IgD-negative memory B cell (primary cell): Measurements from ENCODE around the gene SLC35D2. TPM values are rescaled to one million over a fixed set of nuclear protein-coding genes. Genes with fewer than 3 reads are reported as not detected.

Experiments
- H3K27ac Mint-ChIP-seq, 3 donors: one replicate each; pipeline ENCODE4 v1.8.0; 2020 to 2022; ENCODE audit warnings: mild to moderate bottlenecking in 3 of 3, mixed read lengths in 3 of 3, moderate library complexity in 1 of 3
- H3K27me3 Mint-ChIP-seq: one replicate; pipeline ENCODE4 v1.8.0; 2021; ENCODE audit warnings: mixed read lengths
- H3K36me3 Mint-ChIP-seq: one replicate; pipeline ENCODE4 v1.8.0; 2020; ENCODE audit warnings: mild to moderate bottlenecking, mixed read lengths
- H3K4me1 Mint-ChIP-seq, 3 donors: one replicate each; pipeline ENCODE4 v1.8.0; 2020 to 2022; ENCODE audit warnings: mixed read lengths in 3 of 3, mild to moderate bottlenecking in 1 of 3
- H3K4me3 Mint-ChIP-seq, 4 donors: one replicate each; pipeline ENCODE4 v1.8.0; 2020 to 2022; ENCODE audit warnings: mild to moderate bottlenecking in 4 of 4, mixed read lengths in 4 of 4, moderate library complexity in 3 of 4
- H3K9me3 Mint-ChIP-seq, 3 donors: one replicate each; pipeline ENCODE4 v1.8.0; 2020 to 2021; ENCODE audit warnings: mixed read lengths in 3 of 3, mild to moderate bottlenecking in 1 of 3
- polyA plus RNA-seq: library from polyadenylated mRNA; unstranded; fragments of 300-500 nt; fragmentation: Illumina TruSeq; gene quantifications from one replicate; pipeline ENCODE4 v1.2.3, GENCODE V29; 2021

Gene SLC35D2
- polyA plus RNA-seq, result 11.0 TPM

DNA sequence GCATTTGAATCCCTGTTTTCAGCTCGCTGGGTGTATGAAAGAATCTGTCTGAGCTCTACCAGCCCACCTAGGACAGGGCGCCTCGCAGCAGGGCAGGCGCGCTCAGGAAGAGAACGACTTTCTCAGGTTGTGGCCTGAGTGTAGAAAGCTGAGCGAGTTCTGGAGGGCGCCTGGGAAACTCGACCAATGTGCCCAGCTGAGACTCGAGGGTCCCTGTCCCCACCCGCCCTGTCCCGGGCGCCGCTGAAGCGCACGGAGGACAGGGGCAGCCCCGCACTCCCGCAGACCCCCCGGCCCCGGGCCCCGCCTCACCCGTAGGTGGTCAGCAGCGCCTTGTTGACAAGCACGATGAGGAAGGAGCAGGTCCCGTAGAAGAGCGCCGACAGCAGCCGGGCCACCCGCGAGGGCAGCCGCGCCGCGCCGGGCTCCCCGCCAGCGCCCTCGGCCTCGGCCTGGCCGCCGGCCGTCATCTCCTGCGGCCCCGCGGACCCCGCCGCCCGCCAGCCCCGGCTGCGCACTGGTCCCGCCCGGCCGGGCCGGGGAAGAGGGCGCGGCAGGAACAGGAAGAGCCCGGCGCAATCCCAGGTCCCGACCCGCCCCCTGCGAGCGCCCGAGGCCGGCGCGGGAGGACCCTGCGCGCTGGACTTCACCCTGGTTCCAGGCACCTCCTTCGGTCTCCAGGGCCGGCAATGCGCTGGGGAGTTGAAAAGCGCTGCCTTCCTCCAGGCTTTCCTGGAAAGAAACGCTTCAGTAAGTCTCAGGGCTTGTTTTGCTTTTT lies at the start of gene SLC35D2:
SLC35D2 (minus strand) TSS at position 547 of the 778 bp plus-strand sequence; CDS start at position 470, 77 bp downstream.
- no peaks in the 10 kb centered on the region for H3K9me3 Mint-ChIP-seq
- peak within 1 kb of the TSS; percentile 81 to 96 (median 91) for H3K4me3 Mint-ChIP-seq
- peaks cover 5% of the 10 kb centered on the region for H3K36me3 Mint-ChIP-seq
- peak within 1 kb of the TSS in 2 of 3 donors; percentile 5 to 24 for H3K27ac Mint-ChIP-seq
- H3K27me3 Mint-ChIP-seq, result no peaks in the 10 kb centered on the region
- H3K4me1 Mint-ChIP-seq, result peaks cover 10 to 18% (median 10%) of the 10 kb centered on the region in 3 donors

DNA sequence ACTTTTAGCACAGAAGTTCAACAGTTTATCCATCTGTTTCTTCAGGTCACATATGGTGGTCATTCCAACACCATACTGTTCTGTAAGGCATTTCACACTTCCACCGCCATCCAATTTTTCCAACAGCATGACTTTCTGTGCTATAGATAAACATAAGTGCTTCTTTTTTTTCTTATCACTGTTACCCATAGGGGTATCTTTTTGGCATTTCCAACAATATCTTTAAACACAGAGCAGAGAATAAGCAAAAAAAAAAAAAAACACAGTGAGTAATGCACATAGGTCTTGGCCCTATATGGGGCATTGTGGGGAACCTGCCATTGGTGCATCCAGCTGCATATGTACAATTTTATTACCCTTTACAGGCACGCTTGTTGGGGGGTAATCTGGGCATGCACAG lies 46.9 kb upstream of the SLC35D2 start:
- no peak overlapping the region for H3K4me3 Mint-ChIP-seq

DNA sequence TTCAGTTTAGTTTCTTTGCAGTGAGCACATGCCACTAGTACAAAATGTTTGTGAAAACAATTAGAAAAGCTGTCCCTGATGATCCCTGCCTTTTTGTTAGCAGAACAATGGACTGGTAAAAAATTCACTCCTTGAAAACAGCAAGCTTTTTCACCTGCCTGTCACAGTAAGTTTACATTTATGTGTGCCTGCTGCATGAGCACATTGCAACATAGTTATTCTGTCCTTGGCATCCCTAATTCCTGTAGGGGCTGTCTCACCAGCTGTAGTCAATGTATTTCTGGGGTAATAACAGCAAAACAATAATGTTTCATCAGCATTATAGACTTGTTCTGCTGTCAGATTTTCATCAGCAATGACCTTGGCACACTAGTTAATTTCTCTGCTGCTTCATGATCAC lies 46.2 kb upstream of the SLC35D2 start:
- Mint-ChIP-seq H3K9me3 (no peaks in the 10 kb centered on the region), H3K4me3 (no peak overlapping the region), H3K27me3 (peaks cover 2% of the 10 kb centered on the region)

More for the DNA sequence above, 46.9 kb upstream of the SLC35D2 start:
- no peaks in the 10 kb centered on the region for H3K36me3 Mint-ChIP-seq
- H3K27me3 Mint-ChIP-seq, result peaks cover 2% of the 10 kb centered on the region
- H3K4me1 Mint-ChIP-seq, result no peaks in the 10 kb centered on the region
- H3K9me3 Mint-ChIP-seq, result no peaks in the 10 kb centered on the region
- H3K27ac Mint-ChIP-seq, result no peak overlapping the region

DNA sequence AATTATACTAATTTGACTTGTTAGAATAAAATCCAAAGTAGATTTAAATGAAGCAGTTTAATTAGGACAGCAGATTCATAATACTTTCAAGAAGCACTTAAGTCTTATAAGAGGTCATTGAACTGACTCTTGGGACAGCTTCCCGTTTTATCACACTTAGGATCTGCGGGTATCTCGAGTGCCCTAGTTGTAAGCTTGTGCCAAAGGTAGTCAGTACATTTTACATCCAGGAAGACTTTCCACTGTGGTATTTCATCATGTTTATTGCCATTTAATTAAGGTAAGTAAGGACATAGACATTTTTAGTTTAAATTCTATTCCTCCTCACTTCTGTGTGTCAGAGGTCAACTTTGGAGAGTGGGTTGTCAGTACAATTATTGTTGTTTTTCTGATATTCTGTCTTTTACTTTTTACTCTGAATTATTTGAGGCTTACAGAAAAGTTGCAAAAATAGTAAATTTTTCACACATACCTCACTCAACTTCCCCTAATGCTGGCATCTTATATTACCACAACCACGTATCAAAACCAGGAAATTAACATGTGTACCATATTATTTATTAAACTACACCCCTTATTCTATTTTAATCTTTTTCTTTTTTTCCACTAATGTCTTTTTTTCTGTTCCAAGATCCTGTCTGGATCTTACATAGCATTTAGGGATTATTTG lies 42.1 kb upstream of the SLC35D2 start:
- no peaks in the 10 kb centered on the region for H3K36me3 Mint-ChIP-seq
- no peak overlapping the region for H3K4me3 Mint-ChIP-seq
- no peak overlapping the region for H3K27ac Mint-ChIP-seq
- H3K27me3 Mint-ChIP-seq, result no peaks in the 10 kb centered on the region
- H3K4me1 Mint-ChIP-seq, result peaks cover 4 to 7% (median 6%) of the 10 kb centered on the region in 3 donors
- H3K9me3 Mint-ChIP-seq, result no peaks in the 10 kb centered on the region

More for the DNA sequence above, 46.2 kb upstream of the SLC35D2 start:
- no peaks in the 10 kb centered on the region for H3K4me1 Mint-ChIP-seq
- no peaks in the 10 kb centered on the region for H3K36me3 Mint-ChIP-seq
- no peak overlapping the region for H3K27ac Mint-ChIP-seq

DNA sequence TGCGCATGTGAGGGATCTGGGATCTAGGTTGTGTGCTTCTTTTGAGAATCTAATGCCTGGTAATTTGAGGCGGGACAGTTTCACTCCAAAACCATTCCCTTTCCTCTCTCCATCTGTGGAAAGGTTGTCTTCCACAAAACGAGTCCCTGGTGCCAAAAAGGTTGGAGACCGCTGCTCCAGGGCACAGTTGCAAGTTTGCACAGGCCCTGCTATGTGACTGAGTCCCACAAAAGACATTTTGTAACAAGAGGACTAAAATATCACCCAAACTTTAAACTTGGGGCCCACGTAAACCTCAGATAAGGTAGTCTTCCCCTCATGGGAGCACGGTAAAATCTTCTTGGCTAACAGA lies 40.5 kb upstream of the SLC35D2 start:
- H3K27me3 Mint-ChIP-seq, result no peaks in the 10 kb centered on the region
- no peaks in the 10 kb centered on the region for H3K9me3 Mint-ChIP-seq
- peaks cover 8 to 21% (median 20%) of the 10 kb centered on the region in 3 donors for H3K4me1 Mint-ChIP-seq
- no peaks in the 10 kb centered on the region for H3K36me3 Mint-ChIP-seq
- no peak overlapping the region for H3K4me3 Mint-ChIP-seq
- no peak overlapping the region for H3K27ac Mint-ChIP-seq

DNA sequence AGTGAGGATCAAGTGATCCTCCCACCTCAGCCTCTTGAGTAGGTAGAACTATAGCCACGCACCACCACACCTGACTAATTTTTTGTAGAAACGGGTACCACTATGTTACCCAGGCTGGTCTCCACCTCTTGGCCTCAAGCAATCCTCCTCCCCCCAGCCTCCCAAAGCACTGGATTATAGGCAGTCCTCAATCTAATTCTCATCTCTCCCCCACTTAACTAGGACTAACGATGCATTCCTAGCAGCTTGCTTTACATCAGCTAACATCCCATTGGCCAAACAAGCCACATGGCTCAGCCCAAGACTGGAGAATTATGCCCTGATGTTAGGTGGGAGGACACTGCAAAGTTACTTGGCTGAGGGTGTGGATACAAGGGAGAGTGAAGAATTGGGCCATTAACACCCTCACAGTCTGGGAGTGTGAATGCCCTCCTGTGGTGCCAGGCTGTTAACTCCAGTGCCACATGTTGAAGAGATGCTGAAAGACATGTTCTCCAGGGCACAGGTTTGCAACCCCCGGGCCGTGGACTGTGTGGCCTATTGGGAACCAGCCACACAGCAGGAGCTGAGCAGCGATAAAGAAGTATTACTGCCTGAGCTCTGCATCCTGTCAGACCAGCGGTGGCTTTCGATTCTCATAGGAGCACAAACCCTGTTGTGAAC lies 39.9 kb upstream of the SLC35D2 start:
- Mint-ChIP-seq H3K9me3 (no peaks in the 10 kb centered on the region), H3K27me3 (no peaks in the 10 kb centered on the region), H3K27ac (no peak overlapping the region), H3K4me1 (peaks cover 8 to 21% (median 20%) of the 10 kb centered on the region in 3 donors), H3K4me3 (no peak overlapping the region), H3K36me3 (no peaks in the 10 kb centered on the region)

DNA sequence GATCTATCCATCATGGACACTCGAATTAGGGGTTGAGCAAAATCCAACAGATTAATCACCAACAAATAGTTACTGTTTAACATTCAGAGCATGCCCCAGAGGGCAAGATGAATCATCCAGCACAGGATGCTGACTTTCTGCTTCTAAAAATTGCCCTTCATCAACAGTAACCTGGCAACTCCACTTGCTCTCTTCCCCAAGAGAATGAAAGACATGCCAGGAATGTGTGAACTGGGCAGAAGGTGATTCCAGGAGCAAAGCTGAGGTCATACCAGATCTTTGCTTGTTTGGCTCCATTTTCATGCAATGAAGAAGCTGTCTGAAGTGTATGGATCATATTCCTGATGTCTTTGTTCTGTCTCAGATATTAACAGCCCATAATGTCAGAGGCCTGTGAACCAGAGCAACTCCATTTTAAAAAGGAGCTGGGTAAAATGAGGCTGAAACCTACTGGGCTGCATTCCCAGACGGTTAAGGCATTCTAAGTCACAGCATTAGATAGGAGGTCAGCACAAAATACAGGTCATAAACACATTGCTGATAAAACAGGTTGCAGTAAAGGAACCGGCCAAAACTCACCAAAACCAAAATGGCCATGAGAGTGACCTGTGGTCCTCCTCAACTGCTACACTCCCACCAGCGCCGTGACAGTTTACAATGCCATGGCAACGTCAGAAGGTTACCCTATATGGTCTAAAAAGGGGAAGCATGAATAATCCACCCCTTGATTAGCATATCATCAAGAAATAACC lies 37.1 kb upstream of the SLC35D2 start:
- peak overlapping the region; percentile 4 to 93 (median 44) for H3K4me3 Mint-ChIP-seq
- peak overlapping the region; percentile 76 to 95 (median 92) for H3K27ac Mint-ChIP-seq
- H3K9me3 Mint-ChIP-seq, result no peaks in the 10 kb centered on the region
- no peaks in the 10 kb centered on the region for H3K27me3 Mint-ChIP-seq
- H3K36me3 Mint-ChIP-seq, result no peaks in the 10 kb centered on the region
- H3K4me1 Mint-ChIP-seq, result peaks cover 14 to 28% (median 27%) of the 10 kb centered on the region in 3 donors

DNA sequence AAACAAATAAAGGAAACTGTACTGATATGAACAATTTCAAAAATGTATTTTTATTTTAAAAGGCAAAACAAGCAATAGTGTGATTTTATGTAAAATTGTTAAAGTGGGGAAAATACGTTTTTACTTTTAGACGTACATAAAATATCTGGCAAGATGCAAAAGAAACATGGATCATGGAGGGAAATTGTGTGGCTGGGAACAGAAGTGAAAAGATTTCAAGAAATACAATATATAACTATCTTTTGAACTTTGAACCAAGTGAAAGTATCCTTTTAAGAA lies 36.1 kb upstream of the SLC35D2 start:
- Mint-ChIP-seq H3K9me3 (no peaks in the 10 kb centered on the region), H3K4me1 (peaks cover 14 to 28% (median 27%) of the 10 kb centered on the region in 3 donors), H3K27me3 (no peaks in the 10 kb centered on the region), H3K27ac (peak overlapping the region; percentile 76 to 95 (median 92)), H3K4me3 (peak overlapping the region; percentile 82 to 93 (median 88)), H3K36me3 (no peaks in the 10 kb centered on the region)

DNA sequence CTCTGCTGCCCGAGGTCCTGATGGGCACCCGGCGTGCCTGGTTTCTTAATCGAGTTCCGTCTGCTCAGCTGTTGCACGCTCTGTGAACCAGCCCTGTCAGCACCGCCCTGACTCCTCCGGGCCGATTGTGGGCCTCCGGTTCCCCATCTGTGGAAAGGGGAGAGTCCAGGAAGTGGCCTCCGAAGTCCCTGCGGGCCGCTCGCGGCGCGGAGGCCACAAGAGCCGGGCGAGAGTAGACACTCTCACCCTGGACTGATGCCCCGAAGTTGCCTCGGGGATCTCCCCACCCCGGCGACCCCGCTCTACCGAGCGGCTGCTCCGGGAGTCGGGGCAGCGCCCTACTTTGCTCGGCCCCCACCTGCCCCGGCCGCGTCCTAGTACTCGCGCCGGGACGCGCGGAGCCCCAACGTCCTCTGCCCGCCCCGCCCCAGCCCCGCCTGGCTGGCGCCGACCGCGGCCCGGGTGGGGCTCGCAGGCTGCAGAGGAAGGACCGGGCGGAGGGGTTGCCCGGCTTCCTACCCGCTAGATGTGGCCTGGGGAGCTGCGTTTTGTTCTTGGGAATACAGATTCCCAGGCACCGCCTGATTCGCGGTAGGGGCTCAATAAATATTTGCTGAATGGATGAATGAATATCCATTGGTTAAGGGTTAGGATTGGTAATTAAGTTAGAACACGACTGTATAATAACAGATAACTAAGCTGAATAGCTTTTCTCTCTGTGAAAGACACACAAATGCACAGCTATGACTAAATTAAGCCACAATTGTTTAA lies 35.6 kb upstream of the SLC35D2 start:
- peak overlapping the region; percentile 91 to 95 (median 92) for H3K27ac Mint-ChIP-seq
- H3K4me3 Mint-ChIP-seq, result peak overlapping the region; percentile 90 to 93 (median 92)
- H3K4me1 Mint-ChIP-seq, result peaks cover 15 to 29% (median 29%) of the 10 kb centered on the region in 3 donors
- H3K27me3 Mint-ChIP-seq, result no peaks in the 10 kb centered on the region
- no peaks in the 10 kb centered on the region for H3K36me3 Mint-ChIP-seq
- H3K9me3 Mint-ChIP-seq, result no peaks in the 10 kb centered on the region

DNA sequence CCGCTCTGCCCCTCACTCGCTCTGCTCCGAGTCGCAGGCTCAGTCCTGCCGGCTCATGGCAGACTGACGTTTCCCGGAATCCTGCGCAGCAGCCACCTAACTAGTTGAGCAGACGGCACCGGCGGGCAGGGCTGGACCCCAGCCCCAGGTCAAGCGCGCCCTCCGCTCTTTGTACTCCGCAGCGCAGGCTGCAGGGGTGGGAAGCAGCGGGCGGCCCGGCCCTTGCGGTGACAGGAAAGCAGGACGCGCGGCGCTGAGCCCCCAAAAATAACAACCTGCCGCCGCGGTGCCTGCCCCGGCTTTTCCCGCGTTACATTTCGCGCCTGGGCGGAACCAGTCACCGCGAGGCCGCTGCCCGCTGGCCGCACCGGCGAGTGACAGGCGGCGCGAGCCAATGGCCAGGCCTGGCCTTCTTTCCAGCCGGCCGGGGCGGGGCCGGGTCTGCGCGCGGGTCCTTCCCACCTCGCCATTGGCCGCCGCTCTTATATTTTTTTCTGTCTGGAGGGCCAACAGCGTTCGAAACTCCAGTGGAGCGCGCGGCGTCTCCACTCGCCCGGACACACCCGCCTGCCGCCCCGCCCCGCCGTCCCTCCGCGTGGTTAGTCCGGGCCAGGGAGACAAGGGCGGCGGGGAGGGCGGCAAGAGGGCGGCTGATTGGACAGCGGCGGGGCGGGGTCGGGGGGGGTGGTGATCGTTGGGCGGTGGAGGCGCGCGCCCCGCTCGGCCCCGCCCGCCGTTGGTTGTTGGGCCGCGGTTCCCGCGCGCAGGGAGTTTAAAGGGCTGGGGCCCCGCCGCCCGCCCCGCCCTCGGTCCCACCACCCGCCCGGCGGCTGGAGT lies 34.8 kb upstream of the SLC35D2 start, which contains the start of gene ZNF367:
ZNF367 (minus strand) TSS at position 288 of the 837 bp plus-strand sequence. CDS start 338 bp downstream, outside the sequence.
- no peaks in the 10 kb centered on the region for H3K9me3 Mint-ChIP-seq
- peaks cover 21 to 37% (median 35%) of the 10 kb centered on the region in 3 donors for H3K4me1 Mint-ChIP-seq
- H3K36me3 Mint-ChIP-seq, result no peaks in the 10 kb centered on the region
- H3K27ac Mint-ChIP-seq, result peak within 1 kb of the TSS; percentile 92 to 97 (median 95)
- H3K27me3 Mint-ChIP-seq, result no peaks in the 10 kb centered on the region
- H3K4me3 Mint-ChIP-seq, result peak within 1 kb of the TSS; percentile 90 to 96 (median 93)

DNA sequence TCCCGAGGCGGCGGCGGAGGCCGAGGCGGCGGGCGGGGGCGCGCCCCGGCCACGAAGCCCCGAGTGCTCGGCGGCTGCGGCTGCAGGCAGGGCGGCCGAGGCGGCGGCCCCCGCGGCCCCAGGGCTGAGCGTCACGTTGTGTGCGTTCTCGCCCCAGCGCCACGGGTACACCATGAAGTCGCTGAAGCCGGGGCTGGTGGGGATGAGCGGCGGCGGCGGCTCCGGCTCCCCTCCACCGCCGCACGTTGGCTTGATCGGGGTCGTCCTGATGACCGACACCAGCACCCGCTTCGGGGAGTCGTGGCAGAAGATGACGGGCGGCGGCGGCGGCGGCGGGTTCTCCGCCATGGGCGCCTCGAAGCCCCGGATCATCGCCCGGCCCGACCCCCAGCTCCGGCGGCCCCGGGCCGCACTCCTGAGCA lies 34.2 kb upstream of the SLC35D2 start:
- Mint-ChIP-seq H3K36me3 (no peaks in the 10 kb centered on the region), H3K4me1 (peaks cover 21 to 43% (median 37%) of the 10 kb centered on the region in 3 donors), H3K9me3 (no peaks in the 10 kb centered on the region), H3K27ac (peak overlapping the region in 2 of 3 donors; percentile 90 to 92), H3K4me3 (peak overlapping the region; percentile 89 to 93 (median 90)), H3K27me3 (no peaks in the 10 kb centered on the region)

DNA sequence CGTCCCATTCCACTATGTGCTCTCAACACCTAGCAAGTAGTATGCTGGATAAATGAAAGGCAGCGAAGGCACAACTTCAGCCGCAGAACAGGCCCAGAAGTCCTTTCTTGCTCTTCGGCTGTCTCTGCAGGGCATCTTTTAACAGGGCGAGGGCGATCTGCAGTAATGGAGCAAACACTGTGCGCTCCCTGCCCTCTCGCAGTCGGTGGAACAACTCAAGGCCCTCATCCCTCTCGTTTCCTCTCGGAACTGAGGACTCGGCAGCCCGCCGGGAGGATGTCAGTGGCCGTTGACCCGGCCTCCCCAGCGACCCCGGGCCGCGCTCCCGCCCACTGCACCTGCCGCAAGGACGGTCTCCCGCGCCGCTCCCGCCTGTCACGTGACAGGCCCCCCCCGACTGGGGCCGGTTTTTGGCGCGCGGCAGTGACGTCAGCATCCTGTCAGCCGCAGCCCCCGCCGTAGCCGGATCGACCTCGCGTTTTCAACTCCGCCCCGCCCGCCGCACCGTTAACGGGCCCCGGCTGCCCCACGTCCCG lies 33.6 kb upstream of the SLC35D2 start:
- no peaks in the 10 kb centered on the region for H3K36me3 Mint-ChIP-seq

More for the DNA sequence above, 33.6 kb upstream of the SLC35D2 start:
- Mint-ChIP-seq H3K9me3 (no peaks in the 10 kb centered on the region), H3K4me1 (peaks cover 24 to 44% (median 41%) of the 10 kb centered on the region in 3 donors), H3K27me3 (no peaks in the 10 kb centered on the region), H3K4me3 (peak overlapping the region; percentile 86 to 96 (median 90)), H3K27ac (peak overlapping the region; percentile 92 to 97 (median 95))
